HEK293 (cell line): Measurements from ENCODE around the gene NR2C2.

Experiments used
- YY1 ChIP-seq: fragments of 450-650 bp; formaldehyde crosslinking; IDR thresholded peaks from 2 replicates; pipeline ENCODE4 v1.5.1; 2018; ENCODE audit warnings: missing biosample characterization, missing genetic modification characterization
- ZNF174 ChIP-seq: fragments of 450-650 bp; formaldehyde crosslinking; IDR thresholded peaks from 2 replicates; pipeline ENCODE4 v1.5.0; 2017; ENCODE audit warnings: missing biosample characterization, mild to moderate bottlenecking, missing genetic modification characterization
- ZNF24 ChIP-seq: fragments of 450-650 bp; formaldehyde crosslinking; IDR thresholded peaks from 2 replicates; pipeline ENCODE4 v1.5.1; 2016; ENCODE audit warnings: missing biosample characterization, missing genetic modification characterization
- ZNF274 ChIP-seq, 2 experiments: fragments of 200-500 bp in 1 of 2; fragments of 450-650 bp in 1 of 2; sonication (Bioruptor generic) in 1 of 2; formaldehyde crosslinking in 1 of 2; IDR thresholded peaks; 2 replicates each; pipeline versions ENCODE4 v1.5.1 to v1.6.1; 2014 to 2016; ENCODE audit warnings: borderline replicate concordance in 1 of 2, inconsistent platforms in 1 of 2, low read length in 1 of 2, missing biosample characterization in 1 of 2, missing genetic modification characterization in 1 of 2
- ZSCAN23 ChIP-seq: fragments of 450-650 bp; formaldehyde crosslinking; IDR thresholded peaks from 2 replicates; pipeline ENCODE4 v1.5.1; 2016; ENCODE audit warnings: missing biosample characterization, missing genetic modification characterization

GRCh38 chr3:15069441-15069840, 122.1 kb downstream of the NR2C2 start:
- no peak for TF ChIP-seq YY1 (tag by site-specific recombination)
- TF ChIP-seq ZSCAN23: no peak
- no peak for TF ChIP-seq ZNF24 (tag by site-specific recombination)
- TF ChIP-seq ZNF174 (tag by site-specific recombination): no peak
- TF ChIP-seq ZNF274 (IDR thresholded peaks at IDR 0.05; ENCODE audit: low read length): no peak
- no peak for TF ChIP-seq ZNF274 (tag by site-specific recombination; IDR thresholded peaks at IDR 0.05; ENCODE audit: borderline replicate concordance)
